H1 (cell line): ENCODE data around the gene ACYP1. TPM values are rescaled to one million over a fixed set of nuclear protein-coding genes. Genes with fewer than 3 reads are reported as not detected.

ENCODE experiments used
- MAFK ChIP-seq: IDR thresholded peaks from 2 replicates; pipeline ENCODE4 v1.6.1; 2012; ENCODE audit warnings: low read depth, mild to moderate bottlenecking, improper control_type of control experiment, low read length
- TAF7 ChIP-seq: optimal IDR thresholded peaks from 2 replicates; pipeline ENCODE3; 2011; ENCODE audit warnings: low read depth, mild to moderate bottlenecking, inconsistent platforms, low read length, moderate library complexity, borderline replicate concordance
- YY1 ChIP-seq: IDR thresholded peaks from 2 replicates; pipeline ENCODE4 v1.6.1; 2011; ENCODE audit warnings: low read depth, mild to moderate bottlenecking, low read length
- polyA plus RNA-seq, 7 experiments: library from polyadenylated mRNA; depleted of rRNA in 3 of 7; stranded (reverse) in 5 of 7; unstranded in 2 of 7; fragments of >200 nt in 5 of 7; fragments of 200-250 nt in 2 of 7; gene quantifications; 1 replicate in 5 of 7; 2 replicates in 1 of 7; 4 replicates in 1 of 7; pipeline versions ENCODE4 v1.2.1 to v1.2.3, GENCODE V29; 2011 to 2013; ENCODE audit warnings: missing spikeins in 2 of 7, mixed read lengths in 2 of 7
- total RNA-seq: library from RNA; stranded (reverse); fragmentation: NEBNext Ultra II Directional; extraction: Animal tissue kit (Norgen Biotek cat#: 25700); gene quantifications from 2 replicates; pipeline ENCODE4 v1.2.1, GENCODE V29; 2021
- TF ChIP-seq, protein P1 (sequence below): fragments of 300-600 bp; sonication (generic); IDR thresholded peaks from 2 replicates; pipeline ENCODE4 v1.7.1; 2012; ENCODE audit warnings: low read length, moderate library complexity, mild to moderate bottlenecking, inconsistent platforms; ENCODE audit not compliant: insufficient replicate concordance
- TF ChIP-seq, protein P2 (sequence below): IDR thresholded peaks from 2 replicates; pipeline ENCODE4 v1.6.1; 2011; ENCODE audit warnings: low read depth, mild to moderate bottlenecking, low read length; ENCODE audit not compliant: insufficient read depth

The ACYP1 gene
- total and polyA plus RNA-seq, 2 of the 8 experiments (the other 6 are each of a cell fraction or from before 2014, with no cell fraction given): 22.3 to 24.8 TPM

DNA sequence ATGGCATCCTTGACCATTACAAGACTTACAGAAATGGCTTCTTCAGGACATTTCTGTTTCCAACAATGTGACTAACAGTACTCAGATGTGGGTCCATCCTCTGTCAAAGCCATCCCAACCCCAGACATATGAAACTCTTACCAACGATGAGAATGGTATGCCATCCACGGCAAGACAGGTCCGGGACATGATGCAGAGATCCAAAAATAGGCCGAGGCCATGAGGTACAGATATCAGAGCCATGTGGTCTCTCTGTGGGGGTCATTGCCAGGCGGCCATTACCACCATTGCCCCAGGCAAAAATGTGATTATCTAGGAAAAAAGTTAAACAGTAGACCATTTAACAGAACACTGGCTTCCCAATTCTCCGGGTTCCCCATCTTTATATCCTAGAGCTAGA lies 33.1 kb upstream of the ACYP1 start (continued):
- TF ChIP-seq, protein P1, sequence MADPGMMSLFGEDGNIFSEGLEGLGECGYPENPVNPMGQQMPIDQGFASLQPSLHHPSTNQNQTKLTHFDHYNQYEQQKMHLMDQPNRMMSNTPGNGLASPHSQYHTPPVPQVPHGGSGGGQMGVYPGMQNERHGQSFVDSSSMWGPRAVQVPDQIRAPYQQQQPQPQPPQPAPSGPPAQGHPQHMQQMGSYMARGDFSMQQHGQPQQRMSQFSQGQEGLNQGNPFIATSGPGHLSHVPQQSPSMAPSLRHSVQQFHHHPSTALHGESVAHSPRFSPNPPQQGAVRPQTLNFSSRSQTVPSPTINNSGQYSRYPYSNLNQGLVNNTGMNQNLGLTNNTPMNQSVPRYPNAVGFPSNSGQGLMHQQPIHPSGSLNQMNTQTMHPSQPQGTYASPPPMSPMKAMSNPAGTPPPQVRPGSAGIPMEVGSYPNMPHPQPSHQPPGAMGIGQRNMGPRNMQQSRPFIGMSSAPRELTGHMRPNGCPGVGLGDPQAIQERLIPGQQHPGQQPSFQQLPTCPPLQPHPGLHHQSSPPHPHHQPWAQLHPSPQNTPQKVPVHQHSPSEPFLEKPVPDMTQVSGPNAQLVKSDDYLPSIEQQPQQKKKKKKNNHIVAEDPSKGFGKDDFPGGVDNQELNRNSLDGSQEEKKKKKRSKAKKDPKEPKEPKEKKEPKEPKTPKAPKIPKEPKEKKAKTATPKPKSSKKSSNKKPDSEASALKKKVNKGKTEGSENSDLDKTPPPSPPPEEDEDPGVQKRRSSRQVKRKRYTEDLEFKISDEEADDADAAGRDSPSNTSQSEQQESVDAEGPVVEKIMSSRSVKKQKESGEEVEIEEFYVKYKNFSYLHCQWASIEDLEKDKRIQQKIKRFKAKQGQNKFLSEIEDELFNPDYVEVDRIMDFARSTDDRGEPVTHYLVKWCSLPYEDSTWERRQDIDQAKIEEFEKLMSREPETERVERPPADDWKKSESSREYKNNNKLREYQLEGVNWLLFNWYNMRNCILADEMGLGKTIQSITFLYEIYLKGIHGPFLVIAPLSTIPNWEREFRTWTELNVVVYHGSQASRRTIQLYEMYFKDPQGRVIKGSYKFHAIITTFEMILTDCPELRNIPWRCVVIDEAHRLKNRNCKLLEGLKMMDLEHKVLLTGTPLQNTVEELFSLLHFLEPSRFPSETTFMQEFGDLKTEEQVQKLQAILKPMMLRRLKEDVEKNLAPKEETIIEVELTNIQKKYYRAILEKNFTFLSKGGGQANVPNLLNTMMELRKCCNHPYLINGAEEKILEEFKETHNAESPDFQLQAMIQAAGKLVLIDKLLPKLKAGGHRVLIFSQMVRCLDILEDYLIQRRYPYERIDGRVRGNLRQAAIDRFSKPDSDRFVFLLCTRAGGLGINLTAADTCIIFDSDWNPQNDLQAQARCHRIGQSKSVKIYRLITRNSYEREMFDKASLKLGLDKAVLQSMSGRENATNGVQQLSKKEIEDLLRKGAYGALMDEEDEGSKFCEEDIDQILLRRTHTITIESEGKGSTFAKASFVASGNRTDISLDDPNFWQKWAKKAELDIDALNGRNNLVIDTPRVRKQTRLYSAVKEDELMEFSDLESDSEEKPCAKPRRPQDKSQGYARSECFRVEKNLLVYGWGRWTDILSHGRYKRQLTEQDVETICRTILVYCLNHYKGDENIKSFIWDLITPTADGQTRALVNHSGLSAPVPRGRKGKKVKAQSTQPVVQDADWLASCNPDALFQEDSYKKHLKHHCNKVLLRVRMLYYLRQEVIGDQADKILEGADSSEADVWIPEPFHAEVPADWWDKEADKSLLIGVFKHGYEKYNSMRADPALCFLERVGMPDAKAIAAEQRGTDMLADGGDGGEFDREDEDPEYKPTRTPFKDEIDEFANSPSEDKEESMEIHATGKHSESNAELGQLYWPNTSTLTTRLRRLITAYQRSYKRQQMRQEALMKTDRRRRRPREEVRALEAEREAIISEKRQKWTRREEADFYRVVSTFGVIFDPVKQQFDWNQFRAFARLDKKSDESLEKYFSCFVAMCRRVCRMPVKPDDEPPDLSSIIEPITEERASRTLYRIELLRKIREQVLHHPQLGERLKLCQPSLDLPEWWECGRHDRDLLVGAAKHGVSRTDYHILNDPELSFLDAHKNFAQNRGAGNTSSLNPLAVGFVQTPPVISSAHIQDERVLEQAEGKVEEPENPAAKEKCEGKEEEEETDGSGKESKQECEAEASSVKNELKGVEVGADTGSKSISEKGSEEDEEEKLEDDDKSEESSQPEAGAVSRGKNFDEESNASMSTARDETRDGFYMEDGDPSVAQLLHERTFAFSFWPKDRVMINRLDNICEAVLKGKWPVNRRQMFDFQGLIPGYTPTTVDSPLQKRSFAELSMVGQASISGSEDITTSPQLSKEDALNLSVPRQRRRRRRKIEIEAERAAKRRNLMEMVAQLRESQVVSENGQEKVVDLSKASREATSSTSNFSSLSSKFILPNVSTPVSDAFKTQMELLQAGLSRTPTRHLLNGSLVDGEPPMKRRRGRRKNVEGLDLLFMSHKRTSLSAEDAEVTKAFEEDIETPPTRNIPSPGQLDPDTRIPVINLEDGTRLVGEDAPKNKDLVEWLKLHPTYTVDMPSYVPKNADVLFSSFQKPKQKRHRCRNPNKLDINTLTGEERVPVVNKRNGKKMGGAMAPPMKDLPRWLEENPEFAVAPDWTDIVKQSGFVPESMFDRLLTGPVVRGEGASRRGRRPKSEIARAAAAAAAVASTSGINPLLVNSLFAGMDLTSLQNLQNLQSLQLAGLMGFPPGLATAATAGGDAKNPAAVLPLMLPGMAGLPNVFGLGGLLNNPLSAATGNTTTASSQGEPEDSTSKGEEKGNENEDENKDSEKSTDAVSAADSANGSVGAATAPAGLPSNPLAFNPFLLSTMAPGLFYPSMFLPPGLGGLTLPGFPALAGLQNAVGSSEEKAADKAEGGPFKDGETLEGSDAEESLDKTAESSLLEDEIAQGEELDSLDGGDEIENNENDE: no peak
- TF ChIP-seq TAF7 (no peak), YY1 (no peak), MAFK (no peak)
- TF ChIP-seq, protein P2, sequence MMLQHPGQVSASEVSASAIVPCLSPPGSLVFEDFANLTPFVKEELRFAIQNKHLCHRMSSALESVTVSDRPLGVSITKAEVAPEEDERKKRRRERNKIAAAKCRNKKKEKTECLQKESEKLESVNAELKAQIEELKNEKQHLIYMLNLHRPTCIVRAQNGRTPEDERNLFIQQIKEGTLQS: no peak
